Tibial nerve (tissue), 4 donors: Measurements from ENCODE around the gene PLEKHA7. TPM values are rescaled to one million over a fixed set of nuclear protein-coding genes. Genes with fewer than 3 reads are reported as not detected.
"Not testable (repeated sequence)": the region's sequence is repeated elsewhere in the genome, so short reads cannot be mapped to it uniquely, and the experiment has no call there.

ENCODE experiments used
- DNase-seq, 2 donors: peaks; one replicate each; pipeline ENCODE4 v3.0.0-alpha.2; 2019; ENCODE audit warnings: low spot score in 2 of 2
- H3K27ac ChIP-seq, 4 donors: fragments of 200-600 bp; sonication (generic) in 3 of 4; one replicate each; pipeline ENCODE4 v1.5.1; 2017 to 2019; ENCODE audit warnings: mild to moderate bottlenecking in 1 of 4
- H3K27me3 ChIP-seq, 2 donors: fragments of 200-600 bp; sonication (generic) in 1 of 2; one replicate each; pipeline versions ENCODE4 v1.5.1 to v1.6.0; 2017 to 2019
- H3K36me3 ChIP-seq, 3 donors: fragments of 200-600 bp; sonication (generic); one replicate each; pipeline ENCODE4 v1.5.1; 2018 to 2019
- H3K4me1 ChIP-seq, 4 donors: fragments of 200-600 bp; sonication (generic) in 3 of 4; one replicate each; pipeline ENCODE4 v1.5.1; 2017 to 2019
- H3K4me3 ChIP-seq, 4 donors: fragments of 200-600 bp; sonication (generic) in 3 of 4; one replicate each; pipeline ENCODE4 v1.5.1; 2017 to 2019; ENCODE audit warnings: mild to moderate bottlenecking in 1 of 4, moderate library complexity in 1 of 4
- H3K9me3 ChIP-seq, 4 donors: fragments of 200-600 bp; sonication (generic) in 3 of 4; one replicate each; pipeline ENCODE4 v1.5.1; 2017 to 2019
- CTCF ChIP-seq, 5 experiments: fragments of 200-600 bp in 3 of 5; fragments of 450-650 bp in 2 of 5; sonication (generic) in 3 of 5; IDR thresholded peaks; one replicate each; pipeline ENCODE4 v1.5.1; 2016 to 2019; ENCODE audit warnings: antibody characterized with exemption in 5 of 5, mild to moderate bottlenecking in 3 of 5, moderate library complexity in 2 of 5
- EP300 ChIP-seq, 2 donors: sonication (generic); formaldehyde crosslinking; IDR thresholded peaks; one replicate each; pipeline ENCODE4 v1.6.1; 2017; ENCODE audit warnings: antibody characterized with exemption in 2 of 2, mild to moderate bottlenecking in 1 of 2
- POLR2A ChIP-seq, 2 donors: fragments of 450-650 bp; IDR thresholded peaks; one replicate each; pipeline ENCODE4 v1.6.1; 2017; ENCODE audit warnings: antibody characterized with exemption in 2 of 2, mild to moderate bottlenecking in 2 of 2, moderate library complexity in 2 of 2
- WGBS, 2 donors: methylation state at CpG; one replicate each; pipeline ENCODE4 v1.1.5; 2018; 5-methylcytosine and 5-hydroxymethylcytosine counted together
- total RNA-seq, 4 donors: library from RNA; depleted of rRNA; stranded (reverse); fragments of >200 nt; gene quantifications; one replicate each; pipeline ENCODE4 v1.1.0, GENCODE V29; 2016

Gene PLEKHA7
- total RNA-seq, 4 donors from 2014 or later: 41.6 to 56.7 (median 50.1) TPM

GRCh38 chr11:16963316-16963876 lies 50.8 kb downstream of the PLEKHA7 start:
- 66 to 70% methylated on average over 3 of the region's 3 CpGs for WGBS, 2 donors
- no peak for TF ChIP-seq EP300 (IDR thresholded peaks at IDR 0.05)
- no peak for TF ChIP-seq POLR2A (IDR thresholded peaks at IDR 0.05)
- no peak for TF ChIP-seq CTCF (IDR thresholded peaks at IDR 0.05)

GRCh38 chr11:16962589-16962988 lies 51.6 kb downstream of the PLEKHA7 start:
- Histone ChIP-seq H3K27ac (peak overlapping the region in 1 of 4 donors; percentile 4), H3K4me1 (peaks cover 0 to 28% (median 4%) of the 10 kb centered on the region in 4 donors)
- not testable (repeated sequence) for H3K4me3 ChIP-seq, H3K36me3 ChIP-seq, DNase-seq, H3K9me3 ChIP-seq, H3K27me3 ChIP-seq

More at GRCh38 chr11:16963316-16963876, 50.8 kb downstream of the PLEKHA7 start:
- H3K27ac ChIP-seq: peak overlapping the region in 1 of 4 donors; percentile 4
- H3K36me3 ChIP-seq: no peaks in the 10 kb centered on the region
- DNase-seq: no peak
- no peak overlapping the region for H3K4me3 ChIP-seq
- no peaks in the 10 kb centered on the region for H3K27me3 ChIP-seq
- H3K9me3 ChIP-seq: no peaks in the 10 kb centered on the region
- peaks cover 0 to 36% (median 6%) of the 10 kb centered on the region in 4 donors for H3K4me1 ChIP-seq

DNA sequence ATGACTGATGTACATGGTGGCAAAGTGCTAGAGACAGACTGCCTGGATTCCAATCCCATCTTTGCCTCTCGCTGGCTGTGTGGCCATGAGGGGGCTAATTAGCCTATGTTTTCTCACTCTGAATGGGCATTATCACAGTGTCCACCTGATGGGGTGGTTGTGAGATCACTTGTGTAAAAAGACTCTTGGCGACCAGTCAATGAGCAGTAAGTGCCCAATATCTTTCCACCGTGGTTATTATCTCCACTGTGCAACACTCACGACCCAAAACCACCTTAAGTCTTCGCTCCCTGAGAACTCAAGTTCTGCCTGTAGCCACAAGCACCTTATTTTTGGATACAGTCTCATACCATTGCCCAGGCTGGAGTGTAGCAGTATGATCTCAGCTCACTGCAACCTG lies 52.1 kb downstream of the PLEKHA7 start:
- no peak overlapping the region for H3K27ac ChIP-seq
- peaks cover 0 to 24% (median 2%) of the 10 kb centered on the region in 4 donors for H3K4me1 ChIP-seq
- TF ChIP-seq POLR2A (IDR thresholded peaks at IDR 0.05): no peak
- no peak for TF ChIP-seq CTCF (IDR thresholded peaks at IDR 0.05)
- TF ChIP-seq EP300 (IDR thresholded peaks at IDR 0.05): no peak
- H3K36me3 ChIP-seq: no peaks in the 10 kb centered on the region
- no peaks in the 10 kb centered on the region for H3K27me3 ChIP-seq
- H3K9me3 ChIP-seq: no peaks in the 10 kb centered on the region
- WGBS, 2 donors: 73 to 91% methylated on average over 5 of the region's 5 CpGs
- no peak for DNase-seq
- no peak overlapping the region for H3K4me3 ChIP-seq

- whole genome bisulfite sequencing, 2 donors: 58 to 61% methylated on average over 5 of the region's 5 CpGs
- Histone ChIP-seq H3K27me3 (no peaks in the 10 kb centered on the region), H3K9me3 (no peaks in the 10 kb centered on the region), H3K36me3 (no peaks in the 10 kb centered on the region), H3K27ac (peak overlapping the region in 2 of 4 donors; percentile 34 to 57), H3K4me1 (peaks cover 0 to 16% (median 0%) of the 10 kb centered on the region in 4 donors), H3K4me3 (no peak overlapping the region)
- TF ChIP-seq POLR2A (IDR thresholded peaks at IDR 0.05): no peak
- no peak for TF ChIP-seq CTCF (IDR thresholded peaks at IDR 0.05)
- no peak for TF ChIP-seq EP300 (IDR thresholded peaks at IDR 0.05)
- DNase-seq: no peak
Measured at GRCh38 chr11:16960250-16960649, 54.0 kb downstream of the PLEKHA7 start.

GRCh38 chr11:16959602-16960001 lies 54.6 kb downstream of the PLEKHA7 start:
- Histone ChIP-seq H3K27me3 (no peaks in the 10 kb centered on the region), H3K9me3 (no peaks in the 10 kb centered on the region), H3K4me3 (no peak overlapping the region), H3K27ac (peak overlapping the region in 2 of 4 donors; percentile 26 to 57), H3K36me3 (no peaks in the 10 kb centered on the region), H3K4me1 (peaks cover 0 to 16% (median 0%) of the 10 kb centered on the region in 4 donors)
- TF ChIP-seq POLR2A (IDR thresholded peaks at IDR 0.05): no peak
- TF ChIP-seq CTCF (IDR thresholded peaks at IDR 0.05): no peak
- no peak for TF ChIP-seq EP300 (IDR thresholded peaks at IDR 0.05)
- no peak for DNase-seq
- 78 to 84% methylated on average over 4 of the region's 4 CpGs for WGBS, 2 donors
